ENCODE results near the gene EHD4.

Gene EHD4

DNA sequence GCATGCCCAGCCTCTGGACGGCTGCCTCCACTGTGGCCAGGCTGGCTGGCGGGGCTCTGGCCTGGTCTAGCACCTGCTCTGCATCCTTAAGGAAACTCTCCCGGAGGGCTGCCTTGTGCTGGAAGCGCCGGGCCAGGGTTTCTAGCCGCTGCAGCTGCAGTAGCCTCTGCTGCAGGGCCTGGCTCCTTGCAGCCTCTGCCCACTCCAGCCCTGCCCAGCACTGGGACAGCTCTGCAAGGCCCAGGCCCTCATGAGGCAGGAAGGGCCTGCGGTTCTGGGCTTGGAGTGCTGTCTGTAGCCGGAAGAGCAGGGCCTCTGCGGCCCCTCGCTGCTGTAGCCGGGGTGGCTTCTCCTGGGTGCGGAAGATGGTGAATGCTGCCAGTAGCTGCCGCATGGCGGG, 86.5 kb downstream of the EHD4 start:
- no peak overlapping the region for H3K4me2 ChIP-seq (ENCODE audit: low read depth, low read length, poor library complexity, severe bottlenecking)
- no peaks in the 10 kb centered on the region for H3F3A ChIP-seq (ENCODE audit: low read depth)
- peaks cover 16% of the 10 kb centered on the region for H3K4me1 ChIP-seq (ENCODE audit: insufficient read depth, low read length, poor library complexity, severe bottlenecking)
- no peaks in the 10 kb centered on the region for H3K36me3 ChIP-seq (ENCODE audit: insufficient read depth, low read length)
- TF ChIP-seq, protein P1, sequence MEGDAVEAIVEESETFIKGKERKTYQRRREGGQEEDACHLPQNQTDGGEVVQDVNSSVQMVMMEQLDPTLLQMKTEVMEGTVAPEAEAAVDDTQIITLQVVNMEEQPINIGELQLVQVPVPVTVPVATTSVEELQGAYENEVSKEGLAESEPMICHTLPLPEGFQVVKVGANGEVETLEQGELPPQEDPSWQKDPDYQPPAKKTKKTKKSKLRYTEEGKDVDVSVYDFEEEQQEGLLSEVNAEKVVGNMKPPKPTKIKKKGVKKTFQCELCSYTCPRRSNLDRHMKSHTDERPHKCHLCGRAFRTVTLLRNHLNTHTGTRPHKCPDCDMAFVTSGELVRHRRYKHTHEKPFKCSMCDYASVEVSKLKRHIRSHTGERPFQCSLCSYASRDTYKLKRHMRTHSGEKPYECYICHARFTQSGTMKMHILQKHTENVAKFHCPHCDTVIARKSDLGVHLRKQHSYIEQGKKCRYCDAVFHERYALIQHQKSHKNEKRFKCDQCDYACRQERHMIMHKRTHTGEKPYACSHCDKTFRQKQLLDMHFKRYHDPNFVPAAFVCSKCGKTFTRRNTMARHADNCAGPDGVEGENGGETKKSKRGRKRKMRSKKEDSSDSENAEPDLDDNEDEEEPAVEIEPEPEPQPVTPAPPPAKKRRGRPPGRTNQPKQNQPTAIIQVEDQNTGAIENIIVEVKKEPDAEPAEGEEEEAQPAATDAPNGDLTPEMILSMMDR (conservative IDR thresholded peaks at IDR 0.05; ENCODE audit: low read length) = no peak
- TF ChIP-seq EZH2phosphoT487 (IDR thresholded peaks at IDR 0.05; ENCODE audit: borderline replicate concordance) = no peak
- H4K20me1 ChIP-seq (ENCODE audit: insufficient read depth, low read length, poor library complexity, severe bottlenecking) = no peaks in the 10 kb centered on the region
- H3K9me2 ChIP-seq (replicated peaks; ENCODE audit: low read depth, low read length) = no peaks in the 10 kb centered on the region
- H3K9me3 ChIP-seq (ENCODE audit: insufficient read depth, low read depth, low read length) = no peaks in the 10 kb centered on the region
- no peak overlapping the region for H3K9ac ChIP-seq (ENCODE audit: low read depth, low read length, poor library complexity, severe bottlenecking)
- no peaks in the 10 kb centered on the region for H3K79me2 ChIP-seq (ENCODE audit: insufficient read depth, low read length)
- no peaks in the 10 kb centered on the region for H3K27me3 ChIP-seq (ENCODE audit: insufficient read depth, low read length, poor library complexity, severe bottlenecking)
- H2AFZ ChIP-seq (ENCODE audit: low read length) = no peak overlapping the region
- no peak overlapping the region for H3K4me3 ChIP-seq (ENCODE audit: low read length, poor library complexity, severe bottlenecking)

DNA sequence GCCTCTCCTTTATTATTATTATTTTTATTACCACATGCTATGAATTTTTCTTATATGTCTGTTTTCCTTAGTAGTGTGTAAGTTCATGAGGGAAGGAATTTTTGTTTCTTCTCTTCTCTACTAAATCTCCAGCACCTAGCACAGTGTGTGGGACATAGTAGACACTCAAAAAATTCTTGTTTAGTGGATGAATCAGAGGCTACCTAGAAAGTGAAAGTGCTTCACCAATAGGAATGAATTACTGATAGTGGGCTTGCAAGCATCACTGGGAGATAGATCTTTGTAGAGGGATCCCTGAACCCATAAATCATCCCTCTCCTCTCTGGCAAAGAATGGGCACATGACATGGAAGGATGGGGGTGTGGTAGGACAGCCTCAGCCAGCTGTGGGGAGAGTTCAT, 87.0 kb downstream of the EHD4 start:
- H3K4me3 ChIP-seq (ENCODE audit: low read length, poor library complexity, severe bottlenecking) = no peak overlapping the region
- no peak overlapping the region for H3K4me2 ChIP-seq (ENCODE audit: low read depth, low read length, poor library complexity, severe bottlenecking)
- H3K4me1 ChIP-seq (ENCODE audit: insufficient read depth, low read length, poor library complexity, severe bottlenecking) = peaks cover 16% of the 10 kb centered on the region
- no peaks in the 10 kb centered on the region for H3K79me2 ChIP-seq (ENCODE audit: insufficient read depth, low read length)
- no peak for TF ChIP-seq EZH2phosphoT487 (IDR thresholded peaks at IDR 0.05; ENCODE audit: borderline replicate concordance)
- TF ChIP-seq, protein P1 (conservative IDR thresholded peaks at IDR 0.05; ENCODE audit: low read length) = no peak
- no peak overlapping the region for H3K9ac ChIP-seq (ENCODE audit: low read depth, low read length, poor library complexity, severe bottlenecking)
- H2AFZ ChIP-seq (ENCODE audit: low read length) = no peak overlapping the region
- no peaks in the 10 kb centered on the region for H3K9me2 ChIP-seq (replicated peaks; ENCODE audit: low read depth, low read length)
- H4K20me1 ChIP-seq (ENCODE audit: insufficient read depth, low read length, poor library complexity, severe bottlenecking) = no peaks in the 10 kb centered on the region
- H3K36me3 ChIP-seq (ENCODE audit: insufficient read depth, low read length) = no peaks in the 10 kb centered on the region
- no peaks in the 10 kb centered on the region for H3F3A ChIP-seq (ENCODE audit: low read depth)
- H3K27me3 ChIP-seq (ENCODE audit: insufficient read depth, low read length, poor library complexity, severe bottlenecking) = no peaks in the 10 kb centered on the region
- no peaks in the 10 kb centered on the region for H3K9me3 ChIP-seq (ENCODE audit: insufficient read depth, low read depth, low read length)

DNA sequence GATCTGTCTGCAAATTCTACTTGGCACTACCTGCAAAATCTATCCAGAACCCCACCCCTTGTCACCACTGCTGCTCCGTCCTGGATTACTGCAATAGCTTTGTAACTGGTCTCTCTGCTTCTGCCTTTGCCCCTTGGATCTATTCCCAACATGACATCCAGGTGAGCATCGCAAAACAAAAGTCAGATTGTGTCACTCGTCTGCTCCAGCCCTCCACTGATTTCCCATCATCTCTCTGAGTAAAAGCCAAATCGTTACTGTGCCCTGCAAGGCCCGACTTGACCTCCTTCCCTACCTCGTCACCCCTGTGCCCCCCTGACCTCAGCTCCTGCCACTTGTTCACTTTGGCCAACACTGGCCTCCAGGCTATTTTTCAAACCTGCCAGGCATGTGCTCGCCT, 87.9 kb downstream of the EHD4 start:
- Histone ChIP-seq H3K4me2 (ENCODE audit: low read depth, low read length, poor library complexity, severe bottlenecking) (no peak overlapping the region), H3K9ac (ENCODE audit: low read depth, low read length, poor library complexity, severe bottlenecking) (no peak overlapping the region), H3K9me2 (replicated peaks; ENCODE audit: low read depth, low read length) (no peaks in the 10 kb centered on the region), H3K36me3 (ENCODE audit: insufficient read depth, low read length) (no peaks in the 10 kb centered on the region), H3K4me3 (ENCODE audit: low read length, poor library complexity, severe bottlenecking) (no peak overlapping the region), H3K27me3 (ENCODE audit: insufficient read depth, low read length, poor library complexity, severe bottlenecking) (no peaks in the 10 kb centered on the region), H3K79me2 (ENCODE audit: insufficient read depth, low read length) (no peaks in the 10 kb centered on the region), H3K4me1 (ENCODE audit: insufficient read depth, low read length, poor library complexity, severe bottlenecking) (peaks cover 16% of the 10 kb centered on the region), H4K20me1 (ENCODE audit: insufficient read depth, low read length, poor library complexity, severe bottlenecking) (no peaks in the 10 kb centered on the region), H3F3A (ENCODE audit: low read depth) (no peaks in the 10 kb centered on the region), H3K9me3 (ENCODE audit: insufficient read depth, low read depth, low read length) (no peaks in the 10 kb centered on the region), H2AFZ (ENCODE audit: low read length) (no peak overlapping the region)
- no peak for TF ChIP-seq EZH2phosphoT487 (IDR thresholded peaks at IDR 0.05; ENCODE audit: borderline replicate concordance)
- TF ChIP-seq, protein P1 (conservative IDR thresholded peaks at IDR 0.05; ENCODE audit: low read length) = no peak

Data from Loucy (cell line).